AG04450 (cell line): ENCODE results near the gene TAF11L13. TPM values are rescaled to one million over a fixed set of nuclear protein-coding genes. Genes with fewer than 3 reads are reported as not detected.
"Not testable (repeated sequence)": the region's sequence is repeated elsewhere in the genome, so short reads cannot be mapped to it uniquely, and the experiment has no call there.

Experiments used
- CTCF ChIA-PET: fragments of 300-600, 350-600 bp; formaldehyde crosslinking; extraction: SDS; loops from one replicate; lab custom pipeline; 2022; ENCODE audit warnings: antibody characterized with exemption, inconsistent platforms; lab: Charles Lee
- POLR2A ChIA-PET: fragments of 350-600 bp; formaldehyde crosslinking; extraction: SDS; loops from one replicate; lab custom pipeline; 2021; ENCODE audit warnings: antibody characterized with exemption, inconsistent platforms; lab: Yijun Ruan, JAX
- DNase-seq: peaks from one replicate; pipeline ENCODE4 v3.0.0-alpha.2; 2011; ENCODE audit warnings: low read depth, low spot score
- H3K27ac ChIP-seq: one replicate; pipeline ENCODE4 v1.5.1; 2012; ENCODE audit warnings: low read depth, low read length, control low read depth
- H3K27me3 ChIP-seq: one replicate; pipeline ENCODE4 v1.6.0; 2012; ENCODE audit warnings: low read length; ENCODE audit not compliant: control insufficient read depth, insufficient read depth
- H3K4me3 ChIP-seq: 2 replicates; pipeline ENCODE4 v1.5.1; 2011; ENCODE audit warnings: mild to moderate bottlenecking, low read depth, low read length, control low read depth
- H3K9me3 ChIP-seq: 2 replicates; pipeline ENCODE4 v1.5.1; 2012; ENCODE audit warnings: low read length; ENCODE audit not compliant: control insufficient read depth, insufficient read depth
- polyA minus RNA-seq: library from RNA; depleted of rRNA, polyadenylated mRNA; stranded (reverse); fragments of >200 nt; gene quantifications from 2 replicates; pipeline ENCODE4 v1.2.3, GENCODE V29; 2011; rRNA and poly(A)+ RNA removed
- polyA plus RNA-seq: library from polyadenylated mRNA; depleted of rRNA; stranded (reverse); fragments of >200 nt; gene quantifications from 2 replicates; pipeline ENCODE4 v1.2.3, GENCODE V29; 2011; rRNA removed
- TF ChIP-seq, protein P1 (sequence below): IDR thresholded peaks from 2 replicates; pipeline ENCODE4 v1.5.1; 2011; ENCODE audit warnings: low read depth, low read length, control low read depth, inconsistent platforms

Gene TAF11L13
- polyA plus RNA-seq: not detected in 2 replicates
- polyA minus RNA-seq: not detected in 2 replicates

DNA sequence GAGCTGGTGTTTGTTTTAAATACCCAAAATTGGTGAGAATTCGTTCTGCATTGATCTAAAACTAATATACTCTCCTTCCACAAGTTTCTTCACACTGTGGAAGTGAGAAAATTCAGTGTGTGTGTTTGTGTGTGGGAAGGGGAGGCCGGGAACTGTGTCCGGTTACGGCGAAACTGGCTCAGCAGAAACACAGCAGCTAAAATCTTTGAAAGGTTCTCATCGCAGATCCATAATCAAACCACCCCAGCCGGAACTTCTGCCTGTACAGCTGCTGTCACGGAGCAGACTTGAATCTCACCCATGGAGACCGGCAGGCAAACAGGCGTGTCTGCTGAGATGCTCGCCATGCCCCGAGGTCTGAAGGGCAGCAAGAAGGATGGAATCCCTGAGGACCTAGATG, at the start of gene TAF11L13:
TSS of gene TAF11L13 (plus strand) at position 301 of the 400 bp plus-strand sequence.
- H3K27ac ChIP-seq, POLR2A ChIA-PET, DNase-seq, H3K27me3 ChIP-seq, CTCF ChIA-PET, H3K4me3 ChIP-seq: not testable (repeated sequence)
- H3K9me3 ChIP-seq: peaks cover 10% of the 10 kb centered on the region

DNA sequence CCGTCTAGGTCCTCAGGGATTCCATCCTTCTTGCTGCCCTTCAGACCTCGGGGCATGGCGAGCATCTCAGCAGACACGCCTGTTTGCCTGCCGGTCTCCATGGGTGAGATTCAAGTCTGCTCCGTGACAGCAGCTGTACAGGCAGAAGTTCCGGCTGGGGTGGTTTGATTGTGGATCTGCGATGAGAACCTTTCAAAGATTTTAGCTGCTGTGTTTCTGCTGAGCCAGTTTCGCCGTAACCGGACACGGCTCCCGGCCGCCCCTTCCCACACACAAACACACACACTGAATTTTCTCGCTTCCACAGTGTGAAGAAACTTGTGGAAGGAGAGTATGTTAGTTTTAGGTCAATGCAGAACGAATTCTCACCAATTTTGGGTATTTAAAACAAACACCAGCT, 46.2 kb upstream of the TAF11L13 start, which contains the start of gene TAF11L7:
TSS of gene TAF11L7 (minus strand) at position 101 of the 400 bp plus-strand sequence.
- DNase-seq, POLR2A ChIA-PET, H3K27me3 ChIP-seq, CTCF ChIA-PET, H3K4me3 ChIP-seq, H3K27ac ChIP-seq, H3K9me3 ChIP-seq: not testable (repeated sequence)

DNA sequence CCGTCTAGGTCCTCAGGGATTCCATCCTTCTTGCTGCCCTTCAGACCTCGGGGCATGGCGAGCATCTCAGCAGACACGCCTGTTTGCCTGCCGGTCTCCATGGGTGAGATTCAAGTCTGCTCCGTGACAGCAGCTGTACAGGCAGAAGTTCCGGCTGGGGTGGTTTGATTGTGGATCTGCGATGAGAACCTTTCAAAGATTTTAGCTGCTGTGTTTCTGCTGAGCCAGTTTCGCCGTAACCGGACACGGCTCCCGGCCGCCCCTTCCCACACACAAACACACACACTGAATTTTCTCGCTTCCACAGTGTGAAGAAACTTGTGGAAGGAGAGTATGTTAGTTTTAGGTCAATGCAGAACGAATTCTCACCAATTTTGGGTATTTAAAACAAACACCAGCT, 41.0 kb upstream of the TAF11L13 start, which contains the start of gene TAF11L8:
TSS of gene TAF11L8 (minus strand) at position 101 of the 400 bp plus-strand sequence.
- H3K9me3 ChIP-seq, DNase-seq, H3K27me3 ChIP-seq, POLR2A ChIA-PET, H3K4me3 ChIP-seq, H3K27ac ChIP-seq, CTCF ChIA-PET: not testable (repeated sequence)

DNA sequence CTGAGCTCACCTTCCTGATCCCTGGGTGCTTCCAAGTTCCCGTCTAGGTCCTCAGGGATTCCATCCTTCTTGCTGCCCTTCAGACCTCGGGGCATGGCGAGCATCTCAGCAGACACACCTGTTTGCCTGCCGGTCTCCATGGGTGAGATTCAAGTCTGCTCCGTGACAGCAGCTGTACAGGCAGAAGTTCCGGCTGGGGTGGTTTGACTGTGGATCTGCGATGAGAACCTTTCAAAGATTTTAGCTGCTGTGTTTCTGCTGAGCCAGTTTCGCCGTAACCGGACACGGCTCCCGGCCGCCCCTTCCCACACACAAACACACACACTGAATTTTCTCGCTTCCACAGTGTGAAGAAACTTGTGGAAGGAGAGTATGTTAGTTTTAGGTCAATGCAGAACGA, 37.6 kb upstream of the TAF11L13 start, which contains the start of gene TAF11L9:
TSS of gene TAF11L9 (minus strand) at position 140 of the 400 bp plus-strand sequence.
- DNase-seq, CTCF ChIA-PET, H3K27ac ChIP-seq, H3K4me3 ChIP-seq, H3K9me3 ChIP-seq, POLR2A ChIA-PET, H3K27me3 ChIP-seq: not testable (repeated sequence)

DNA sequence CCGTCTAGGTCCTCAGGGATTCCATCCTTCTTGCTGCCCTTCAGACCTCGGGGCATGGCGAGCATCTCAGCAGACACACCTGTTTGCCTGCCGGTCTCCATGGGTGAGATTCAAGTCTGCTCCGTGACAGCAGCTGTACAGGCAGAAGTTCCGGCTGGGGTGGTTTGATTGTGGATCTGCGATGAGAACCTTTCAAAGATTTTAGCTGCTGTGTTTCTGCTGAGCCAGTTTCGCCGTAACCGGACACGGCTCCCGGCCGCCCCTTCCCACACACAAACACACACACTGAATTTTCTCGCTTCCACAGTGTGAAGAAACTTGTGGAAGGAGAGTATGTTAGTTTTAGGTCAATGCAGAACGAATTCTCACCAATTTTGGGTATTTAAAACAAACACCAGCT, 34.2 kb upstream of the TAF11L13 start, which contains the start of gene TAF11L10:
TSS of gene TAF11L10 (minus strand) at position 101 of the 400 bp plus-strand sequence.
- H3K27ac ChIP-seq, H3K4me3 ChIP-seq, POLR2A ChIA-PET, DNase-seq, H3K9me3 ChIP-seq, H3K27me3 ChIP-seq, CTCF ChIA-PET: not testable (repeated sequence)

DNA sequence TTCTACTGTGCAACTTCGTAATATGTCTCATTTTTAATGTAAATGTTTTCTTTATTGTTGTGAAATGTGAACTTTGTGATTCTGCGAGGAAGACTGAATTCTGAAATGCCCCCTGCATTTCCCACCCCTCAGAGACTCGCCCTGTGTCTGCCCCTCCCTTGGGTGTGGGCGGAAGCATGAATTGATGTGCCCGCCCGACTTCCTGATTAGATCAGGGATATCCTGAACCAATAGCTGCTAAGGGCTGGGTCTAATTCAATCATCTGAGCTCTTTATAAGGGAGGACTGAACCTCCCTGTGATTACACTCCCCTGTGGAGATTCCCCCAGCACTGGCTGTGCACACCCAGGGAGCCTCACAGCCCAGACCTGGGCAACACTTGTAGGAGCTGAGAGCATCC, 28.0 kb upstream of the TAF11L13 start, which contains the start of gene TAF11L11:
TSS of gene TAF11L11 (plus strand) at position 304 of the 400 bp plus-strand sequence.
- CTCF ChIA-PET, H3K27me3 ChIP-seq, DNase-seq, H3K4me3 ChIP-seq, POLR2A ChIA-PET, H3K27ac ChIP-seq: not testable (repeated sequence)
- H3K9me3 ChIP-seq: peaks cover 10% of the 10 kb centered on the region

DNA sequence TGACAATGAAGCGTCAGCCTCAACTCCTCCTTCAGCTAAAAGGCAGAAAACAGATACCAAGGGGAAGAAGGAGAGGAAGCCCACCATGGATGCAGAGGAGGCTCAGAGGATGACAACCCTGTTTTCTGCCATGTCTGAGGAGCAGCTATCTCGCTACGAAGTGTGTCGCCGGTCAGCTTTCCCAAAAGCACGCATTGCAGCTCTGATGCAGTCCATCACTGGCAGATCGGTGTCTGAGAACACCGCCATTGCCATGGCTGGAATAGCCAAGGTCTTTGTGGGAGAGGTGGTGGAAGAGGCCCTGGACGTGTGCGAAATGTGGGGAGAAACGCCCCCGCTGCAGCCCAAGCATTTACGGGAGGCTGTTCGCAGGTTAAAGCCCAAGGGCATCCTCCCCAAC, 26.9 kb upstream of the TAF11L13 start:
- CTCF ChIA-PET: no interaction called here
- POLR2A ChIA-PET: no interaction called here
- Histone ChIP-seq H3K4me3 (no peak overlapping the region), H3K27me3 (no peaks in the 10 kb centered on the region), H3K9me3 (peaks cover 13% of the 10 kb centered on the region), H3K27ac (no peak overlapping the region)
- no peak for DNase-seq
- TF ChIP-seq, protein P1, sequence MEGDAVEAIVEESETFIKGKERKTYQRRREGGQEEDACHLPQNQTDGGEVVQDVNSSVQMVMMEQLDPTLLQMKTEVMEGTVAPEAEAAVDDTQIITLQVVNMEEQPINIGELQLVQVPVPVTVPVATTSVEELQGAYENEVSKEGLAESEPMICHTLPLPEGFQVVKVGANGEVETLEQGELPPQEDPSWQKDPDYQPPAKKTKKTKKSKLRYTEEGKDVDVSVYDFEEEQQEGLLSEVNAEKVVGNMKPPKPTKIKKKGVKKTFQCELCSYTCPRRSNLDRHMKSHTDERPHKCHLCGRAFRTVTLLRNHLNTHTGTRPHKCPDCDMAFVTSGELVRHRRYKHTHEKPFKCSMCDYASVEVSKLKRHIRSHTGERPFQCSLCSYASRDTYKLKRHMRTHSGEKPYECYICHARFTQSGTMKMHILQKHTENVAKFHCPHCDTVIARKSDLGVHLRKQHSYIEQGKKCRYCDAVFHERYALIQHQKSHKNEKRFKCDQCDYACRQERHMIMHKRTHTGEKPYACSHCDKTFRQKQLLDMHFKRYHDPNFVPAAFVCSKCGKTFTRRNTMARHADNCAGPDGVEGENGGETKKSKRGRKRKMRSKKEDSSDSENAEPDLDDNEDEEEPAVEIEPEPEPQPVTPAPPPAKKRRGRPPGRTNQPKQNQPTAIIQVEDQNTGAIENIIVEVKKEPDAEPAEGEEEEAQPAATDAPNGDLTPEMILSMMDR: no peak

DNA sequence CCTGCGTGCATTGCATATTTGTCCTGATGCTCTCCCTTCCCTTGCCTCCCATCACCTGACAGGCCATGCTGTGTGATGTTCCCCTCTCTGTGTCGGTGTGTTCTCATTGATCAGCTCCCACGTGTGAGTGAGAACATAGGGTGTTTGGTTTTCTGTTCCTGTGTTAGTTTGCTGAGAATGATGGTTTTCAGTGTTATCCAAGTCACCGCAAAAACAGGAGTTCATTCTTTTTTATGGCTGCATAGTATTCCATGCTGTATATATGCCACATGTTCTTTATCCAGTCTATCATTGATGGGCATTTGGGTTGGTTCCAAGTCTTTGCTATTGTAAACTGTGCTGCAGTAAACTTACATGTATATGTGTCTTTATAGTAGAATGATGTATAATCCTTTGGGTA, 24.4 kb upstream of the TAF11L13 start:
- peaks cover 13% of the 10 kb centered on the region for H3K9me3 ChIP-seq
- DNase-seq, H3K27ac ChIP-seq, H3K4me3 ChIP-seq, H3K27me3 ChIP-seq, CTCF ChIA-PET, POLR2A ChIA-PET: not testable (repeated sequence)

DNA sequence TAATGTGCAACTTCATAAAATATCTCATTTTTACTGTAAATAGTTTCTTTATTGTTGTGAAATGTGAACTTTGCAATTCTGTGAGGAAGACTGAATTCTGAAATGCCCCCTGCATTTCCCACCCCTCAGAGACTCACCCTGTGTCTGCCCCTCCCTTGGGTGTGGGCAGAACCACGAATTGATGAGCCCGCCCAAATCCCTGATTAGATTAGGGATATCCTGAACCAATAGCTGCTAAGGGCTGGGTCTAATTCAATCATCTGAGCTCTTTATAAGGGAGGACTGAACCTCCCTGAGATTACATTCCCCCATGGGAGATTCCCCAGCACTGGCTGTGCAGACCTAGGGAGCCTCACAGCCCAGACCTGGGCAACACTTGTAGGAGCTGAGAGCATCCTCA, 21.8 kb upstream of the TAF11L13 start, which contains the start of gene TAF11L12:
TSS of gene TAF11L12 (plus strand) at position 301 of the 400 bp plus-strand sequence.
- H3K27ac ChIP-seq, H3K27me3 ChIP-seq, DNase-seq, POLR2A ChIA-PET, CTCF ChIA-PET, H3K4me3 ChIP-seq: not testable (repeated sequence)
- peaks cover 14% of the 10 kb centered on the region for H3K9me3 ChIP-seq
